Osteocyte (in vitro differentiated cells): Measurements from ENCODE around the gene SOX11. TPM values are rescaled to one million over a fixed set of nuclear protein-coding genes. Genes with fewer than 3 reads are reported as not detected.

Source experiments
- DNase-seq: peaks from one replicate; pipeline ENCODE4 v3.0.0; 2021; ENCODE audit warnings: mixed read lengths; ENCODE audit not compliant: unreplicated experiment; ENCODE audit errors: extremely low spot score
- H3K27ac Mint-ChIP-seq: one replicate; pipeline ENCODE4 v1.8.0; 2021; ENCODE audit warnings: mild to moderate bottlenecking, mixed read lengths; ENCODE audit not compliant: unreplicated experiment
- H3K27me3 Mint-ChIP-seq: one replicate; pipeline ENCODE4 v1.8.0; 2021; ENCODE audit warnings: mixed read lengths; ENCODE audit not compliant: unreplicated experiment
- H3K36me3 Mint-ChIP-seq: one replicate; pipeline ENCODE4 v1.8.0; 2021; ENCODE audit warnings: mixed read lengths; ENCODE audit not compliant: unreplicated experiment
- H3K4me1 Mint-ChIP-seq: one replicate; pipeline ENCODE4 v1.8.0; 2021; ENCODE audit warnings: mixed read lengths; ENCODE audit not compliant: unreplicated experiment
- H3K4me3 Mint-ChIP-seq: one replicate; pipeline ENCODE4 v1.8.0; 2021; ENCODE audit warnings: mild to moderate bottlenecking, moderate library complexity, mixed read lengths; ENCODE audit not compliant: unreplicated experiment
- H3K9me3 Mint-ChIP-seq: one replicate; pipeline ENCODE4 v1.8.0; 2021; ENCODE audit warnings: mixed read lengths; ENCODE audit not compliant: unreplicated experiment
- CTCF ChIP-seq: fragments of 200-600 bp; sonication (generic); IDR thresholded peaks from 2 replicates; pipeline ENCODE4 v1.5.0; 2021; ENCODE audit warnings: antibody characterized with exemption, mild to moderate bottlenecking, moderate library complexity
- total RNA-seq: library from RNA; stranded (reverse); gene quantifications from 2 replicates; pipeline ENCODE4 v1.2.1, GENCODE V29; 2021

The SOX11 gene
- total RNA-seq, 1 donor from 2014 or later, result 71.7 TPM

DNA sequence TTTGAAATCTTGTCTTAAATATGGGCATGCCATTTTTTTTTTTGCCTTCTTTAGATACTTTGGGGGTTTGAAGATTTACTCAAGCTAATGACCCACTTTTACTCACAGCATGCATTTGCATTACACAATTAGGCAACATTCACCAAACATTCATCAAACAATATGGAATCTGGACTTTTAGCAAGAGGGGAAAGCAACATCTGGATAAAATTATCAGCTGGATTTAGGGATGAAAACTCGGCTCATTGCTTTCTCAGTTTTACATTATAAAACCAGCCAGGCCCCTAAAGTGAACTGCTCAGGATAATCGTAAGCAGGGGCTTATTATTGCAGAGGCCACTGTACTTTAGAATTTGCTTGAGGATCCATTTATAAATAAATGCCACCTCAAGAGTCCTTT, 44.7 kb downstream of the SOX11 start:
- DNase-seq, result no peak
- Mint-ChIP-seq H3K4me1 (no peaks in the 10 kb centered on the region), H3K9me3 (no peaks in the 10 kb centered on the region), H3K36me3 (no peaks in the 10 kb centered on the region), H3K27ac (no peak overlapping the region), H3K4me3 (no peak overlapping the region), H3K27me3 (no peaks in the 10 kb centered on the region)
- no peak for TF ChIP-seq CTCF

DNA sequence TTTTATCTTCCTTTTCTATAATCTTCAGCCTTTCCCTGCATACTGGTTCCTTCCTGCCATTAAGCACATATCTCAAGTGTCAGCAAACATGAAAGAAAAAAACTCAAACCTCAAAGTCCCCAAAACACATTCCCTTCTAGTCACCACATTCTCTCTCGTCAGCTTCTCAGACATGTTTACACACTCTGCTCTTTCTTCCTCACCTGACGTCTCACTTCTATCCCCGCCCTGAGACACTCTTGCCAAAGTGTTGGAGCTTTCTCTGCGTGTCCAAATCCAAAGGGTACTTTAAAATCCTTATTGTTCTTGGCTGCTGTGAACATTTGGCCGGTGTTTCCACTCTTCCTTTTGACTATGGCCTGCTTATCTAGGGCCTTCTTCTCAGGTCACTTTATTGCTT, 47.9 kb downstream of the SOX11 start:
- Mint-ChIP-seq H3K4me3 (no peak overlapping the region), H3K9me3 (no peaks in the 10 kb centered on the region), H3K4me1 (no peaks in the 10 kb centered on the region), H3K27me3 (no peaks in the 10 kb centered on the region), H3K36me3 (no peaks in the 10 kb centered on the region), H3K27ac (no peak overlapping the region)
- TF ChIP-seq CTCF, result no peak
- no peak for DNase-seq

DNA sequence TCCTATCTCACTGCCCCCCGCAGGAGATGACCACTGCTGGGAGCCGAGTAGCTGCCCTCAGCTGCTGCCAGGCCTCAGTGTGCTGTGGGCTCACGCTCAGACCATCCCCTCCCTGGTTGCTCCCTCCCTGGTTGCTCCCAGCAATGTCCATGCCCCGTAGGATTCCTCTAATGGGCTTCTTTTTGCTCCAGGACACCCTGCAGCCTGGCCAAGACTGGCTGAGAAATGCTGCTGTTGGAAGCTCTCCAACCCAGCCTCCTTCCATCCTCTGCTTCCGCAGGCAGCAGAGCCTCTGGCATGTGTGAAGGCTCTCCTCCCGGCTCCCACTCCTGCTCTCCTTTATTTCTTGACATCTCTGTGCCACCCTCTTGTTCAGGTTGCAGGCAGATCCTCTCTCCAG, 48.6 kb downstream of the SOX11 start:
- no peak for TF ChIP-seq CTCF
- no peak for DNase-seq
- Mint-ChIP-seq H3K4me1 (no peaks in the 10 kb centered on the region), H3K27me3 (no peaks in the 10 kb centered on the region), H3K27ac (no peak overlapping the region), H3K9me3 (no peaks in the 10 kb centered on the region), H3K4me3 (no peak overlapping the region), H3K36me3 (no peaks in the 10 kb centered on the region)

GRCh38 chr2:5741242-5741641, 49.1 kb downstream of the SOX11 start:
- no peak for DNase-seq
- H3K27ac Mint-ChIP-seq, result no peak overlapping the region
- H3K27me3 Mint-ChIP-seq, result no peaks in the 10 kb centered on the region
- no peak overlapping the region for H3K4me3 Mint-ChIP-seq
- no peaks in the 10 kb centered on the region for H3K4me1 Mint-ChIP-seq
- TF ChIP-seq CTCF, result no peak
- H3K9me3 Mint-ChIP-seq, result no peaks in the 10 kb centered on the region
- H3K36me3 Mint-ChIP-seq, result no peaks in the 10 kb centered on the region

- Mint-ChIP-seq H3K4me3 (no peak overlapping the region), H3K27me3 (no peaks in the 10 kb centered on the region), H3K9me3 (no peaks in the 10 kb centered on the region), H3K4me1 (no peaks in the 10 kb centered on the region), H3K27ac (no peak overlapping the region), H3K36me3 (no peaks in the 10 kb centered on the region)
- TF ChIP-seq CTCF, result no peak
- DNase-seq, result no peak
Measured at GRCh38 chr2:5742126-5742525, 49.9 kb downstream of the SOX11 start.
